Measurements from ENCODE around the gene DAZAP1. TPM values are rescaled to one million over a fixed set of nuclear protein-coding genes. Genes with fewer than 3 reads are reported as not detected.
"Not testable (repeated sequence)": the region's sequence is repeated elsewhere in the genome, so short reads cannot be mapped to it uniquely, and the experiment has no call there.

Gene DAZAP1
- total RNA-seq, 2 donors from 2014 or later = 34.9 to 76.9 TPM

GRCh38 chr19:1418496-1418775, 11.1 kb downstream of the DAZAP1 start:
- no peak overlapping the region for H3K4me3 ChIP-seq
- no peaks in the 10 kb centered on the region for H3K27me3 ChIP-seq (replicated peaks; ENCODE audit: insufficient read depth)
- H3K36me3 ChIP-seq = peaks cover 52% of the 10 kb centered on the region
- no peak for DNase-seq (ENCODE audit: low spot score)
- ATAC-seq (ENCODE audit: insufficient number of reproducible peaks, low FRiP score, low read depth) = no peak
- H3K9me3 ChIP-seq = no peaks in the 10 kb centered on the region
- TF ChIP-seq CTCF (IDR thresholded peaks at IDR 0.05) = no peak
- H3K27ac ChIP-seq = no peak overlapping the region
- H3K4me1 ChIP-seq (ENCODE audit: control insufficient read depth in 1 of 2, low read depth in 2 of 2) = peaks cover 20 to 33% of the 10 kb centered on the region in 2 donors

GRCh38 chr19:1418951-1419738, 11.8 kb downstream of the DAZAP1 start:
- Histone ChIP-seq H3K36me3 (peaks cover 58% of the 10 kb centered on the region), H3K27ac (no peak overlapping the region), H3K27me3 (replicated peaks; ENCODE audit: insufficient read depth) (no peaks in the 10 kb centered on the region), H3K9me3 (no peaks in the 10 kb centered on the region), H3K4me1 (ENCODE audit: control insufficient read depth in 1 of 2, low read depth in 2 of 2) (peaks cover 20 to 33% of the 10 kb centered on the region in 2 donors), H3K4me3 (no peak overlapping the region)
- no peak for TF ChIP-seq CTCF (IDR thresholded peaks at IDR 0.05)
- no peak for ATAC-seq (ENCODE audit: insufficient number of reproducible peaks, low FRiP score, low read depth)
- DNase-seq (ENCODE audit: low spot score) = no peak

- not testable (repeated sequence) for DNase-seq (ENCODE audit: low spot score); H3K27me3 ChIP-seq (replicated peaks; ENCODE audit: insufficient read depth); H3K4me3 ChIP-seq; H3K27ac ChIP-seq; H3K9me3 ChIP-seq; ATAC-seq (ENCODE audit: insufficient number of reproducible peaks, low FRiP score, low read depth)
- peaks cover 16 to 30% of the 10 kb centered on the region in 2 donors for H3K4me1 ChIP-seq (ENCODE audit: control insufficient read depth in 1 of 2, low read depth in 2 of 2)
- H3K36me3 ChIP-seq = peaks cover 64% of the 10 kb centered on the region
These were observed 12.7 kb downstream of the DAZAP1 start for GRCh38 chr19:1420085-1420484.

GRCh38 chr19:1420590-1420989, 13.2 kb downstream of the DAZAP1 start:
- DNase-seq (ENCODE audit: low spot score) (no peak), ATAC-seq (ENCODE audit: insufficient number of reproducible peaks, low FRiP score, low read depth) (no peak)
- Histone ChIP-seq H3K4me3 (no peak overlapping the region), H3K27ac (no peak overlapping the region), H3K9me3 (no peaks in the 10 kb centered on the region), H3K36me3 (peaks cover 67% of the 10 kb centered on the region), H3K27me3 (replicated peaks; ENCODE audit: insufficient read depth) (no peaks in the 10 kb centered on the region), H3K4me1 (ENCODE audit: control insufficient read depth in 1 of 2, low read depth in 2 of 2) (peaks cover 15 to 25% of the 10 kb centered on the region in 2 donors)
- no peak for TF ChIP-seq CTCF (IDR thresholded peaks at IDR 0.05)

- no peak overlapping the region for H3K27ac ChIP-seq
These were observed 14.0 kb downstream of the DAZAP1 start for GRCh38 chr19:1421218-1421957.

More at GRCh38 chr19:1421218-1421957, 14.0 kb downstream of the DAZAP1 start:
- H3K4me3 ChIP-seq = no peak overlapping the region
- TF ChIP-seq CTCF (IDR thresholded peaks at IDR 0.05) = no peak
- no peak for ATAC-seq (ENCODE audit: insufficient number of reproducible peaks, low FRiP score, low read depth)
- no peak for DNase-seq (ENCODE audit: low spot score)
- H3K27me3 ChIP-seq (replicated peaks; ENCODE audit: insufficient read depth) = no peaks in the 10 kb centered on the region
- peaks cover 67% of the 10 kb centered on the region for H3K36me3 ChIP-seq
- H3K4me1 ChIP-seq (ENCODE audit: control insufficient read depth in 1 of 2, low read depth in 2 of 2) = peaks cover 7 to 17% of the 10 kb centered on the region in 2 donors
- no peaks in the 10 kb centered on the region for H3K9me3 ChIP-seq

All from thoracic aorta (tissue), 2 donors.